GM21367 (cell line): ENCODE measurements around the gene TOB2.

Experiments used
- ATAC-seq: cut with Tn5 transposase; IDR thresholded peaks from one replicate; pipeline ENCODE4 v1.9.1; 2021; ENCODE audit not compliant: unreplicated experiment

The TOB2 gene

DNA sequence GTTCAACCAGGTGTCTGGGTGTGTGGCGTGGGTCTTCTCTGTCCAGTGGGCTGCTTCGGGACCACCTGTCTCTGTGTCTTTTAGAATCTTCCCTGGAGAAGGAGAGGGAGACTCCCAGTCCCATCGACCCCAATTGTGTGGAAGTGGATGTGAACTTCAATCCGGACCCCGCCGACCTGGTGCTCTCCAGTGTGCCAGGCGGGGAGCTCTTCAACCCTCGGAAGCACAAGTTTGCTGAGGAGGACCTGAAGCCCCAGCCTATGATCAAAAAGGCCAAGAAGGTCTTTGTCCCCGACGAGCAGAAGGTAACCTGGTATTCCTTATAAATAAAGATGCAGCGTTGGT lies 52.6 kb downstream of the TOB2 start:
- no peak for ATAC-seq

DNA sequence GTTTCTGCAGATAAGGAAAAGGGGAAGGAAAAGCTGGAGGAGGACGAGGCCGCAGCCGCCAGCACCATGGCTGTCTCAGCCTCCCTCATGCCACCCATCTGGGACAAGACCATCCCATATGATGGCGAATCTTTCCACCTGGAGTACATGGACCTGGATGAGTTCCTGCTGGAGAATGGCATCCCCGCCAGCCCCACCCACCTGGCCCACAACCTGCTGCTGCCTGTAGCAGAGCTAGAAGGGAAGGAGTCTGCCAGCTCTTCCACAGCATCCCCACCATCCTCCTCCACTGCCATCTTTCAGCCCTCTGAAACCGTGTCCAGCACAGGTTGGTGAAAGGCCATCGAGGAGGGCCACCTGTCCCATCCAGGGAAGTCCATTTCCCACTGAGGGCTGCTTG lies 59.3 kb downstream of the TOB2 start:
- ATAC-seq, result no peak

DNA sequence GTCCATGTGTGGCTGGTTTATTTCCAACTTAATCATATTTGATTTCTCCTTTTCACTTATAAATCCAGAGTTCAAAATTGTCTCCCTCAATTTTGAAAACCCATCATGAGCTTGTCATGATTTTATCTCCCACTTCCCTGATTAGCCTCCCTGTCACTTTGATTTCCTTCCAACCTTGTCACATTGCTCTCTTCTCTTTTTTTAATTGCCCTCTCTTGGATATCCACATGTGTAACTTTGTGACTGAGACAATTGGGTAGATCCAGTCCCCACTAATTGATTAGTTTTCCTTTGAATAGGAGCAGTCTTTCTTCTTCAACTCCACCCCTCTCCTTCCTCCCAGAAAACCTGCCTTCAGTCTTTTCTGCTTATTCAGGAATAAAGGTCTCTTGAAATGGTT lies 62.5 kb downstream of the TOB2 start:
- ATAC-seq, result no peak
